SW 1271 (cell line): ENCODE results near the gene CANX.
"Not testable (repeated sequence)": the region's sequence is repeated elsewhere in the genome, so short reads cannot be mapped to it uniquely, and the experiment has no call there.

ENCODE experiments used
- DNase-seq, 2 experiments: peaks; one replicate each; lab custom pipeline; 2025; lab: John Stamatoyannopoulos, UW

Gene CANX

DNA sequence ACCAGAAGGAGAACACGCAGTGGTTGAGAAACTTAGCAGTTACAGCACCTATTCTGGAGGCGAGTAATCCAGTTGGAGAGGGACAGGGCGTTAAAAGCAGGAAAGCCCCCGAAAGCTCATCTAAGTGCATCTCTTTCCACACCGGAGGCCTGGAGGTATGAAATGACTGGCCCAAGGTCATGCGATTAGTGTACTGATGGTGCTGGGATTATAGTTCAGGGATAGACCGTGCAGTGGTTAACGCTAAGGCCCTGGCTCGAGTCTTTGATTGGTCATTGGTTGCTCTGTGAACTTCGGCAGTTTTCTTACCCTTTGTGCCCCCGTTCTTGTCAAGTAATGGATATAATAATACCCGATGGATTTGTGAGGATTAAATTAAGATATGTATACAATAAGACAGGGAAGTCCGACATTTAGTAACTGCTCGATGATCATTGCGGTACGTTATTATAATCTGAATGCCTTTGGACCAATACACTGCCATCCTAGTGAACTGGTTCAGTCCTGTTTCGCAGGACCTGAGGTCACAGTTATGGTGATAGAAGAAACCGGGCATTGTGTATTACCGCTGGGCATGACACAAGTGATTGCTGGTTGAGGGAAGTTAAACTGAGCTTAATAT lies 960 bp downstream of the CANX start:
- peak in 1 of 2 experiments; percentile 47 for DNase-seq

DNA sequence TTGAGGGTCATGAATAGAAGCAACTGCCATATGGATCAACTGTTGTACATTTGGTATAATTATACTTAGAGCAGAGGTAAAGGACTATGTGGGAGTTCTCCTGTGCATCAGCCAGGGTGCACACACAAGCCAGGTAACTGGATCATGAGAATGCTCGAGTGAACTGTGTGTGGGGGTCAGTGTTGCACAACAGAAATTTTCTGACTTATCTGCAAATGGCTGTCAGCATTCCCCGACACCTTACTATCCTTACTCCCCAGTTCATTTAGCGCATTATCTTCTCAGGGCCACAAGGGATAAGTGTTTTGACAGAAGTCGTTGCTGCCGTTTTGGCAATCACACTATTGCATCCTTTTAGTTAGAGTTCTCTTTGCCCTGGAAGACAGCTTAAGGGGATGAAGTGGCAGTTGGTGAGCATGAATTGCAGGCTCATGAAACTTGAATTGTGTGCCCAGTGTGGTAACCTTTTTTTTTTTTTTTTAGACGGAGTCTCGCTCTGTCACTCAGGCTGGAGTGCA lies 1.7 kb downstream of the CANX start:
- no peak for DNase-seq

DNA sequence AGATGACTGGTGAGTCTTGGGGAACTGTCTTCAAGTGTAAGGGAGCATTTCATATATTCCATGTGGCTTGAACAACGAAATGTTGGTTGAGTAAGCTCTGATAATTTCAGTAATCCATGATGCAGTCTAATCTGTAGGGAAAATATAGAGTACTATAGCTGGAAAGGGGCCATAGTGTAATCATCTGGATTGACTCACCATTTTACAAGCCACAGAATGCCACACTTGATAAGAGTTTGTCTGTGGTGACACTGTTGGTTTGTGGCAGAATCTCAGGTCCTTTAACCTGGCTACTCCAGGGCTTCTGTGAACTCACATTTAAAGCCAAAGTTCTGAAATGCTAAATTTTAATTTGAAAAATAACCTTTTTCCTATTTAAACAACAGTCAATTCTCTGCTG lies 17.5 kb downstream of the CANX start:
- DNase-seq, result no peak

GRCh38 chr5:179720222-179720621 lies 21.5 kb downstream of the CANX start:
- DNase-seq, result no peak

DNA sequence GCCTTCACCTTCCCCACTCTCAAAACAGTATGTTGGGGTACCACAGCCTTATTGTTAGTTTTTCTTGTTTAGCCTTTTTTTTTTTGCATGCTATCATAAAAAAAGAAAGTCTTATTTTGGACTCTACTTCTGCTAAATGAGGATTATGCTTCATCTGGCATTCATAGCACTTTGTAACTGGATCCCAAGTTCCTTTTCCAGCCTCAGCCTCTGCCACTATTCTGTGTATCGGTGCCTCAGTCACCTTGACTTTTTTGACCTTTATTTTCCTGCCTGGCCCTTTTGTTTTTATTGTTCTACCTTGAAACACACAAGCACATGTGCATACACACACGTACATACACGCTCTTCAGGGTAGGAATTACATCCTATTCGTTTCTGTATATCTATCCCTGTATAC lies 25.4 kb downstream of the CANX start:
- no peak for DNase-seq

DNA sequence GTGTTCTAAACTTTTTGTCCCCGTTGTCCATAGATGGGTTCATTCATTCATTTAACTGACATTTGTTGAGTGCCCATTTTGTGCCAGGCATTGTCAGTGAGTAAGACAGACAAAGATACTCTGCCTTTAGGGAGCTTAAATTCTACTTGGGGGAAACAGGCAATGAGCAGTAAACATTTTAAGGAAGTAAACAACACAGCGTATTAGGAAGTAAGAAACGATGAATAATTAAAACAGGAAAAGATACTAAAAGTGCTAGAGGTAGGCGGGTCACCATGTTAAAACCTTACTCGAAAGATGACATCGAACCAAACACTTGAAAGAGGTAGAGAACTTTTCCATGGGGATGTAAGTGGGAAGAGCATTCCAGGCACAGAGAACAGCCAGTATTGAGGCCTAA lies 28.3 kb downstream of the CANX start:
- no peak for DNase-seq

DNA sequence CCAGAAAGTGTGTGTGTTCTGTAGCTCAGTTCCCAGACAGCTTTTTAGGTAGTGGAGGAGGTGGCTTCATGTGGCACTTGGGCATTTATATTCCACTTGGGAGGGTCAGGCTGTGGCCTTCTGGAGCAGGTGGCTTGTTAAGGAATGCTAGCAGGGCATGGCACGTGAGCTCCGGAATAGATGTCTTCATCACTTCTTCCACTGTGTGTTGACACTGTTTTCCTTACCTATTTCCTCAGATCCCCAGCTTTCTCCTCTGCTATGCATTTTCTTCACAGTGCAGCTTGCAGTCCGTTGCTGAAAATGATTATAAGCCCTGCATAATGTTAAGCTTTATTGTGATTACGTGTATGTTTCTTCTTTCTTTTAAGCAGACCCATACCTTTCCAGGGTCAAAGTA lies 30.5 kb downstream of the CANX start:
- no peak for DNase-seq

DNA sequence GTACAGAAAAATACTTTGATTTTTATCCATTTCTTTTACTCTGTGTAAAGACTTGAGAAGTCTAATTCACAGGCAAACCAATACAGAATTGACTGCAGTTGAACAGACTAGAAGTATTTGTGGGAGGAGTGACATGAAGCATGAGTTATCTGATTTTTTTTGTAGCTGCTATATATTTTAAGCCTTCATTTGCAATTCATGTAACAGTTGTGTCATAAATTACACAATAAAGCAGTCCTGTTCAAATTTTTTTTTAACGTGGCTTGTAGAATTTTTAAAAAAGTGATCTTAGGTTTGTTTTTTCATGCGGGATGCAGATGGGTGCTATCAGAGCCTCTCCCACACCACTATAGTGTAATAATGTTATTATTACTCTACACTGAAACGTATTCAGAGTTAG lies 31.0 kb downstream of the CANX start:
- no peak for DNase-seq

- DNase-seq, result no peak
Observed at GRCh38 chr5:179730356-179730755, 31.6 kb downstream of the CANX start.

GRCh38 chr5:179730852-179731251 lies 32.1 kb downstream of the CANX start:
- DNase-seq, result no peak

DNA sequence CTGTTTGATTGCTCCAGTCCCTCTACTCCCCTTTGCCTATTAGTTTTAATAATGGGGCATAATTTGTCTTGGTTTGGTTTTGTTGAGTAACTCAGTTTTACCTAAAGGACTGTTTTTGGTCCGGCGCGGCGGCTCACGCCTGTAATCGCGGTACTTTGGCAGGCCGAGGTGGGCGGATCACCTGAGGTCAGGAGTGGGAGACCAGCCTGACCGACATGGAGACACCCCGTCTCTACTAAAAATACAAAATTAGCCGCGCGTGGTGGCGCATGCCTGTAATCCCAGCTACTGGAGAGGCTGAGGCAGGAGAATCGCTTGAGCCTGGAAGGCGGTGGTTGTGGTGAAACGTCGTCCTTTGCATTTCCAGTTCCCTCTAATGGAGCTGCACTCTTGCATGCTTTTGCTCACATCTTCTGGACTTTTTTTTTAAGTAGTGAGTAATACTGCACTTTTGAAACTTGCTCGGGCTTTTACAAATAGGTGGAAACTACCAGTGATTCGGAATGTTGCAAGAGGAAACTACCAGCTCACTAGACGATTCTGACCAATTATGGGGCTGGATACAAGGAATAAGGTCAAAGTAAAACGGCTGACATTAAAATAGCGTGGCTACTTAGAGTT lies 33.1 kb downstream of the CANX start:
- no peak for DNase-seq

GRCh38 chr5:179732412-179732917 lies 33.7 kb downstream of the CANX start, which contains the start of gene MAML1:
TSS of gene MAML1 (plus strand) at chr5:179732822. CDS start at chr5:179733113, 291 bp downstream.
- DNase-seq, result peak; percentile 100

- DNase-seq, result peak in 1 of 2 experiments; percentile 36
Observed at GRCh38 chr5:179732918-179733771, 34.4 kb downstream of the CANX start.

GRCh38 chr5:179733772-179734126 lies 35.0 kb downstream of the CANX start:
- DNase-seq, result no peak

- no peak for DNase-seq
Observed at GRCh38 chr5:179734536-179735164, 35.9 kb downstream of the CANX start.

DNA sequence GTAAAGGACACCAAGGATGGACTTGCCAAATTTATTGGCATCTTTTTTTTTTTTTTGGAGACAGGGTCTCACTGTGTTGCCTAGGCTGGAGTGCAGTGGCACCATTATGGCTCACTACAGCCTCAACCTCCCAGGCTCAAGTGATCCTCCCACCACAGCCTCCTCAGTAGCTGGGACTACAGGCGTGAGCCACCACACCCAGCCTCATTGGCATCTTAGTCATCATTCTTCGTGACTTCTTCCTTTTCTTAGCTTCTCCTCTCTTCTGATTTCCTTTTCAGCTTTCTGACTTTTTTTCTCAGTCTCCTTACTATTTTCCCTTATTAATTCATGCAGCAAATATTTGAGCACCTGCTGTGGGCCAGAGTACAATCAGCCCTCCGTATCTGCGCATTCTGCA lies 40.0 kb downstream of the CANX start:
- no peak for DNase-seq

GRCh38 chr5:179744106-179744505 lies 45.3 kb downstream of the CANX start:
- DNase-seq, result not testable (repeated sequence)

DNA sequence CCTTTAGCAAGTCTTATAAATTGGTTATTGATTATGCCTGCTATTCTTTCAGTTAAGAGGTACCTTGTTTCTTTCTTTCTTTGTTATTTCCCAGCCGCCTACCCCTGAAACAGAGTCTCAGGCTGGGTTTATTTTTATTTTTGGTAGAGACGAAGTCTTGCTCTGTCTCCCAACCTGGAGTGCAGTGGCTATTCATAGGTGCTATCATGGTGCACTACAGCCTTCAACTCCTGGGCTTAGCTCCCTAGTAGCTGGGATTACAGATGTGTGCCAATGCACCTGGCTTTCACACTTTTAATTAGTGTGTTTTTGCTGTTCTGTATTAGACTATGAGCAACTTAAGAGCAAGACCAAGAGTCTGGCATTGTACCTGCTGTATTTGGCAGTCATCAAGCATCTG lies 48.1 kb downstream of the CANX start:
- DNase-seq, result no peak

DNA sequence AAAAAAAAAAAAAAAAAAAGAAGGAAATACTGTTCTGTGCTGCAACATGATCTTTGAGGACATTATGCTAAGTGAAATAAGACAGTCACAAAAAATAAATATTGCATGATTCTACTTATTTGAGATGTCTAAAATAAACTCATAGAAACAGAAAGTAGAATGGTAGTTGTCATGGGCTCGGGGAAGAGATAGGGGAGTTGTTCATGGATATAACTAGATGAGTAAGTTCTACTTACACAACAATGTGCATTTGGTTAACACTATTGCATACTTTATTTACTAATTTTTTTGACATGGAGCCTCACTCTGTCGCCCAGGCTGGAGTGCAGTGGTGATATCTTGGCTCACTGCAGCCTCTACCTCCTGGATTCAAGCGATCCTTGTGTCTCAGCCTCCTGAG lies 49.0 kb downstream of the CANX start:
- DNase-seq, result no peak

DNA sequence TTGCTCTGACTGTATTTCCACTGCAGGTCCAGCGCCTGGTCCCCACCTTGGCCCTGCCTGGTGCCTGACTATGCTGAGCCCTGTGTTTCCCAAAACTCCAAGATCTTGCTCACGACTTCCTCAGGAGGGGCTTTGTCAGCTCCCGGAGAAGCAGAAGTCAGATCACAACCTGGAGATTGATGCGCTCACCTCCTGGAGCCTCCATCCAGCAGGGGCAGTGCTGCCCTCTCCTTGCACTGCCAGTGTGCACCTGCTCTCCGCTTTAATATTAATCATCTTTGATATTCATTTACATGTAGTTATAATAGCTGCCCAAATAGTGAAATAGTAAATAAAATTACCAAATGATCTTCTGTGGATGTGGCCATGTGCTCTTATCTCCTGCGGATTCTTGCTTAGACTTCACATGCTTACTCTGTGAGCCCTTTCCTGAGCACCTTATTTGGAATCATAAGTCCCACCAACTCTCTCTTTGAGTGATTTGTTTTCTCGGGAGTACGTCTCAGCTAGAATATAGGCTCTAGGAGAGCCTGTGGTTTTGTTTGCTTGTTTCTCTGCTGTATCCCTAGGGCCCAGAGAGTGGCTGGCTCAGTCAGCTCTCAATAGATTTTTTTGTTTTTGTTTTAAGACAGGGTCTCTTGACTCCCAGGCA lies 51.2 kb downstream of the CANX start:
- no peak for DNase-seq

DNA sequence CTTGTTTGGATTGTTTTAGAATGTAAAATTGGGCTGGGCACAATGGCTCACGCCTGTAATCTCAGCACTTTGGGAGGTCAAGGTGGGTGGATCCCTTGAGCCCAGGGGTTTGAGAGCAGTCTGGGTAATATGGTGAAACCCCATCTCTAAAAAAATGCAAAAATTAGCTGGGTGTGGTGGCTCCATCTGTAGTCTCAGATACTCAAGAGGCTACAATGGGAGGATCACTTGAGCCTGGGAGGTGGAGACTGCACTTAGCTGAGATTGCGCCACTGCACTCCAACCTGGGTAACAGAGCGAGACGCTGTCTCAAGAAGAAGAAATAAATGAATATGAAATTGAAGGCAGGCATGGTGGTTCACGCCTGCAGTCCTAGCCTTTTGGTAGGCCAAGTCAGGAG lies 55.2 kb downstream of the CANX start:
- no peak for DNase-seq

- DNase-seq, result no peak
Observed at GRCh38 chr5:179755022-179755421, 56.3 kb downstream of the CANX start.
